IPS-20b (cell line): ENCODE data around the gene EBF4.
"Not testable (repeated sequence)": the region's sequence is repeated elsewhere in the genome, so short reads cannot be mapped to it uniquely, and the experiment has no call there.

Source experiments
- H3K27ac ChIP-seq: one replicate; pipeline ENCODE4 v1.5.1; 2013; ENCODE audit warnings: low read length
- H3K27me3 ChIP-seq: 2 replicates; pipeline ENCODE4 v1.6.1; 2013; ENCODE audit warnings: mild to moderate bottlenecking, low read length, inconsistent platforms; ENCODE audit not compliant: insufficient read depth
- H3K36me3 ChIP-seq: 2 replicates; pipeline ENCODE4 v1.6.1; 2013; ENCODE audit warnings: low read depth, mild to moderate bottlenecking, inconsistent platforms, low read length, moderate library complexity; ENCODE audit not compliant: insufficient read depth
- H3K4me1 ChIP-seq: 2 replicates; pipeline ENCODE4 v1.6.1; 2013; ENCODE audit warnings: mild to moderate bottlenecking, control low read depth, inconsistent platforms, low read length, moderate library complexity; ENCODE audit not compliant: insufficient read depth
- H3K4me3 ChIP-seq: 2 replicates; pipeline ENCODE4 v1.5.1; 2013; ENCODE audit warnings: mild to moderate bottlenecking, low read length, inconsistent platforms
- H3K9ac ChIP-seq: 2 replicates; pipeline ENCODE4 v1.6.1; 2013; ENCODE audit warnings: low read depth, mild to moderate bottlenecking, inconsistent platforms, low read length, moderate library complexity
- H3K9me3 ChIP-seq: 2 replicates; pipeline ENCODE4 v1.6.1; 2013; ENCODE audit warnings: mild to moderate bottlenecking, low read depth, low read length, inconsistent platforms; ENCODE audit not compliant: insufficient read depth

Gene EBF4

DNA sequence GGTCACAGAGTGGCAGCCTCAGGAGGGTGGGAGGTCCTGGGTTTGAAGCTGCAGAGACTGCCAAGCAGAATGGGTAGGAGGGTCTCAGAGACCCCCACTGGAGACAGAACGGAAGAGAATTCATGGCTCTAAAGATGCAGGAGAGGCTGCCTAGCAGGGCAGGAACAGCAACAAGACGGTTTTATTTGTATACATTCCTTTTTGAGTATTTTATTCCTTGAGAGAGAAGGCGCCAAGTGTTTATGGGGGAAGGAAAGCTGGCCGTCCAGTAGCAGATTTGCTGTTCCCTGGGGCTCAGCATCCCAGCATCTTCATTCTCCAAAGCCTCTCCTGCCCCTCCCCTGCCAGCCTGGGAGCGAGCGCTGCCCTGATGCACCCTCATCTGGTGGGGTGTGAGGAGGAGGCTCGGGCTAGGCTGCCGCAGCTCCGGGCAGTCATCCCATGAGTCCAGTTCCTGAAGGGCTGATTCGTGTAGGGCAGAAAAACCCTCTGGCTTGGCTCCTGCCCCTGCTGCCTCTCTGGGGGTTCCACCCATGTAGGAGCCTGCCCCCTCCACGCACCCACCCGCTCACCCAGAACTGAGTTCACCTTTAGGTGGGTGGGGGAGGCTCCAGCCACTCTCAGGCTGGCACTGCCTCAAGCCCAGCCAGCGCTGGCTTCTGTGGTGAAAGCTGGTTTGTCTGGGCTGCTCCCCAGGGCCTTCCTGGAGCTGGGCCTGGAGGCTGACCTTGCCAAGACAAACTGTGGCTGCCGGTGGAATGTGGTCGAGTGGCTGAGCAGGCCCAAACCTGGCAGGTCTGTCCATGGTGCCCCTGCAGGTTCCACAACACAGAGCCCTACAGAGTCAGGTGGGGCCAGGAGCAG lies 75.4 kb downstream of the EBF4 start:
- H3K27ac ChIP-seq: no peak overlapping the region
- no peak overlapping the region for H3K9ac ChIP-seq
- H3K4me3 ChIP-seq: no peak overlapping the region
- no peaks in the 10 kb centered on the region for H3K4me1 ChIP-seq
- H3K36me3 ChIP-seq: no peaks in the 10 kb centered on the region
- peaks cover 11% of the 10 kb centered on the region for H3K27me3 ChIP-seq
- no peaks in the 10 kb centered on the region for H3K9me3 ChIP-seq

GRCh38 chr20:2768632-2769015 lies 76.0 kb downstream of the EBF4 start:
- no peaks in the 10 kb centered on the region for H3K36me3 ChIP-seq
- H3K4me1 ChIP-seq: no peaks in the 10 kb centered on the region
- peaks cover 10% of the 10 kb centered on the region for H3K27me3 ChIP-seq
- no peak overlapping the region for H3K4me3 ChIP-seq
- H3K27ac ChIP-seq: no peak overlapping the region
- no peaks in the 10 kb centered on the region for H3K9me3 ChIP-seq
- no peak overlapping the region for H3K9ac ChIP-seq

DNA sequence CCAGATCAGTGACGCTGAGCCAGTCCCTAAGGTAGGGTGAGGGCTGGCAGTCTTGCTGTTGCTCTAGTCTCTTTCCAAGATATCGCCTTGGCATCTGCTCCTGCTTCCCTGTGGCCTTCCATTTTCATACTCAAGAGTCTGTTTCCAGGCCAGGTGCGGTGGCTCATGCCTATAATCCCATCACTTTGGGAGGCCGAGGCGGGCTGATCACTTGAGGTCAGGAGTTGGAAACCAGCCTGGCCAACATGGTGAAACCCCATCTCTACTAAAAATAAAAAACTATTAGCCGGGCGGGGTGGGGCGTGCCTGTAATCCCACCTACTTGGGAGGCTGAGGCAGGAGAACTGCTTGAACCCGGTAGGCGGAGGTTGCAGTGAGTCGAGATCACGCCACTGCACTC lies 77.5 kb downstream of the EBF4 start:
- not testable (repeated sequence) for H3K4me3 ChIP-seq, H3K36me3 ChIP-seq, H3K4me1 ChIP-seq

DNA sequence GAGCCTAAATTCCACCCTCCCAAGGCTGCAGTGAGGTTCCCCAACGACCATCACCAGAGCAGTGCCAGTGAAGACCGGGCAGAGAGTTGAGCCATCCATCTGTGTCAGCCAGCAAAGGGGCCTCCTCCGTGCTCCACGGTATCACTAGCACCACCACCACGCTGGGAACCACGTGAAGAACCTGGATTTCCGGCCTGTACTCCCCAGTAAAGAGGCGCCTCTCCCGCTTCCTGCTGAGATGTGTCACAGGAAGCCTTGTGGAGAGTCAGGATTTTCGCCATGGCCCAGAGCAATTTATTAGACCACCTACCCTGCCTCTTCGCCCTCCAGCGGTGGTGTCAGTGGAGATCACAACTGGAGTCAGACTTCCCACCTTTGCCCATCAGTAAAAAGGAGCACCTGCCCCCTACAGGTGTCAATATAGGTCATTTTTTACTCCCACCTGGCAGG lies 79.1 kb downstream of the EBF4 start:
- H3K4me1 ChIP-seq: no peaks in the 10 kb centered on the region
- no peak overlapping the region for H3K27ac ChIP-seq
- H3K9me3 ChIP-seq: peaks cover 4% of the 10 kb centered on the region
- H3K36me3 ChIP-seq: no peaks in the 10 kb centered on the region
- no peak overlapping the region for H3K9ac ChIP-seq
- no peak overlapping the region for H3K4me3 ChIP-seq
- peaks cover 10% of the 10 kb centered on the region for H3K27me3 ChIP-seq

More for the DNA sequence above, 77.5 kb downstream of the EBF4 start:
- H3K9ac ChIP-seq, H3K27ac ChIP-seq, H3K9me3 ChIP-seq, H3K27me3 ChIP-seq: not testable (repeated sequence)

- H3K4me1 ChIP-seq: no peaks in the 10 kb centered on the region
- H3K9ac ChIP-seq: no peak overlapping the region
- no peaks in the 10 kb centered on the region for H3K36me3 ChIP-seq
- peaks cover 4% of the 10 kb centered on the region for H3K9me3 ChIP-seq
- no peak overlapping the region for H3K27ac ChIP-seq
- H3K27me3 ChIP-seq: peaks cover 8% of the 10 kb centered on the region
- H3K4me3 ChIP-seq: no peak overlapping the region
Observed at GRCh38 chr20:2773812-2774211, 81.2 kb downstream of the EBF4 start.

GRCh38 chr20:2775139-2775538 lies 82.6 kb downstream of the EBF4 start:
- no peaks in the 10 kb centered on the region for H3K27me3 ChIP-seq

DNA sequence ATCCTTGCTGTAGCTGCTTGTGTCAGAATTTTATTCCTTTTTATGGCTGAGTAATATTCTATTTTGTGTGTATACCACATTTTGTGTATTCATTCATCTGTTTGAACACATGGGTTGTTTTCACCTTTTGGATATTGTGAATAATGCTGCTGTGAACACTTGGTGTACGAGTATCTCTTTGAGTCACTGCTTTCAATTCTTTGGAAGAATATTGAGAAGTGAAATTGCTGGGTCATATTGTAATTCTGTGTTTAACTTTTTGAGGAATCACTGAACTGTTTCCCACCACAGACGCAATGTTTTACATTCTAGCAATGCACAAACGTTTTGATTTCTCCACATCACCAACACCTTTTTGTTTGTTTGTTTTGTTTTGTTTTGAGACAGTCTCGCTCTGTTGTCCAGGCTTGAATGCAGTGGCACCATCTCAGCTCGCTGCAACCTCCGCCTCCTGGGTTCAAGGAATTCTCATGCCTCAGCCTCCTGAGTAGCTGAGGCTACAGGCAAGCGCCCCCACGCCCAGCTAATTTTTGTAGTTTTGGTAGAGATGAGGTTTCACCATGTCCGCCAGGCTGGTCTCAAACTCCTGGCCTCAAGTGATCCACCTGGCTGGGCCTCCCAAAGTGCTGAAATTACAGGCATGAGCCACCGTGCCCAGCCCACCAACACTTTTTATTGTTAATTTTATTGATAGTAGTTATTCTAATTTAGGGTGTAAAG lies 86.2 kb downstream of the EBF4 start:
- Histone ChIP-seq H3K9ac (no peak overlapping the region), H3K4me3 (no peak overlapping the region), H3K36me3 (no peaks in the 10 kb centered on the region), H3K27me3 (peaks cover 11% of the 10 kb centered on the region; the same call in 1 of the 2 replicates), H3K27ac (no peak overlapping the region), H3K9me3 (peaks cover 4% of the 10 kb centered on the region), H3K4me1 (no peaks in the 10 kb centered on the region)

More at GRCh38 chr20:2775139-2775538, 82.6 kb downstream of the EBF4 start:
- Histone ChIP-seq H3K9ac (no peak overlapping the region), H3K4me1 (no peaks in the 10 kb centered on the region), H3K9me3 (peaks cover 4% of the 10 kb centered on the region), H3K27ac (no peak overlapping the region), H3K4me3 (no peak overlapping the region), H3K36me3 (no peaks in the 10 kb centered on the region)

GRCh38 chr20:2780948-2781347 lies 88.4 kb downstream of the EBF4 start:
- H3K27me3 ChIP-seq: peaks cover 11% of the 10 kb centered on the region; the same call in 1 of the 2 replicates
- no peak overlapping the region for H3K4me3 ChIP-seq
- peaks cover 2% of the 10 kb centered on the region for H3K9me3 ChIP-seq
- H3K27ac ChIP-seq: no peak overlapping the region
- no peak overlapping the region for H3K9ac ChIP-seq
- no peaks in the 10 kb centered on the region for H3K4me1 ChIP-seq
- no peaks in the 10 kb centered on the region for H3K36me3 ChIP-seq

- Histone ChIP-seq H3K27ac (no peak overlapping the region), H3K4me1 (no peaks in the 10 kb centered on the region), H3K27me3 (peaks cover 11% of the 10 kb centered on the region; the same call in 1 of the 2 replicates)
Observed at GRCh38 chr20:2783908-2784566, 91.5 kb downstream of the EBF4 start.

GRCh38 chr20:2793471-2793870 lies 100.9 kb downstream of the EBF4 start:
- Histone ChIP-seq H3K9ac (no peak overlapping the region), H3K27me3 (no peaks in the 10 kb centered on the region), H3K36me3 (peaks cover 49% of the 10 kb centered on the region), H3K27ac (no peak overlapping the region), H3K9me3 (no peaks in the 10 kb centered on the region), H3K4me3 (no peak overlapping the region), H3K4me1 (no peaks in the 10 kb centered on the region)

More at GRCh38 chr20:2783908-2784566, 91.5 kb downstream of the EBF4 start:
- no peaks in the 10 kb centered on the region for H3K9me3 ChIP-seq
- no peak overlapping the region for H3K9ac ChIP-seq
- H3K4me3 ChIP-seq: no peak overlapping the region
- H3K36me3 ChIP-seq: no peaks in the 10 kb centered on the region

DNA sequence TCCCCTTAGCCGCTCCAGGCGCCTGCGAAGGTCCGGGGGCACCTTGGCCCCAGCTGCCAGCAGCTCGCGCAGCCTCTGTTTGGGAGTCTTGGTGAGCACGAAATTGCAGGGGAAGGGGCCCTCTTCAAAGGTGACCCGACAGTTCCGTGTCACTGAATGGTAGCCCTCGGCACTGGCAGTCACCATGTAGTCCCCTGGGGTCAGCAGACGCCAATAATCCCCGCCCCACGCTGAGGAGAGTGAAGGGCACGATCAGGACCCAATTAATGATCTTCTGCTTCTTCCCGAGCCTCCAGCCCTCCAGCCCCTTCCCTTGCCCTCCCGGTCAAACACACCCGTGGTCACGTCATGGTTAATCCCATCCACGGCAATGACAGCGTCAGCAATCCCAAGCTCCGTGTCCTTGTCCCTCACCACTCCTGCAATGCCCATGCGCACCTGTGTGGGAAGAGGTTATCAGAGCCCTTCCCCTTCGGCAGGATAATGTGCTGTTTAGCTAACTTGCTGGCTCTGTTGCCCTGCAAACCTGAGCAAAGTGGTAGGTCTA lies 101.7 kb downstream of the EBF4 start:
- H3K27ac ChIP-seq: no peak overlapping the region
- no peaks in the 10 kb centered on the region for H3K9me3 ChIP-seq
- no peaks in the 10 kb centered on the region for H3K27me3 ChIP-seq
- peaks cover 3% of the 10 kb centered on the region; the same call in 1 of the 2 replicates for H3K4me1 ChIP-seq
- no peak overlapping the region for H3K4me3 ChIP-seq
- H3K36me3 ChIP-seq: peaks cover 52% of the 10 kb centered on the region
- H3K9ac ChIP-seq: no peak overlapping the region
